Uterus (tissue), 4 donors: ENCODE data around the gene TBX5. TPM values are rescaled to one million over a fixed set of nuclear protein-coding genes. Genes with fewer than 3 reads are reported as not detected.

ENCODE experiments used
- DNase-seq, 2 donors: peaks; one replicate each; pipeline ENCODE4 v3.0.0-alpha.2; 2019 to 2020
- H3K27ac ChIP-seq, 2 donors: fragments of 200-600 bp; sonication (generic); 1 replicate in 1 of 2; 2 replicates in 1 of 2; pipeline ENCODE4 v1.5.1; 2016 to 2018
- H3K27me3 ChIP-seq, 2 donors: fragments of 200-600 bp; sonication (generic); one replicate each; pipeline ENCODE4 v1.5.1; 2018 to 2019; ENCODE audit warnings: control low read depth in 1 of 2
- H3K36me3 ChIP-seq, 2 donors: fragments of 200-600 bp; sonication (generic); one replicate each; pipeline ENCODE4 v1.5.1; 2019; ENCODE audit warnings: control low read depth in 1 of 2
- H3K4me1 ChIP-seq, 2 donors: fragments of 200-600 bp; sonication (generic); one replicate each; pipeline ENCODE4 v1.5.1; 2018 to 2019; ENCODE audit warnings: control low read depth in 1 of 2
- H3K4me3 ChIP-seq, 2 donors: fragments of 200-600 bp; sonication (generic); 1 replicate in 1 of 2; 2 replicates in 1 of 2; pipeline ENCODE4 v1.5.1; 2018 to 2019; ENCODE audit warnings: mild to moderate bottlenecking in 1 of 2
- H3K9me3 ChIP-seq, 2 donors: fragments of 200-600 bp; sonication (generic); one replicate each; pipeline ENCODE4 v1.5.1; 2019; ENCODE audit warnings: control low read depth in 1 of 2
- POLR2A ChIP-seq, 2 donors: fragments of 450-650 bp; IDR thresholded peaks; one replicate each; pipeline ENCODE4 v1.6.1; 2016; ENCODE audit warnings: antibody characterized with exemption in 2 of 2, mild to moderate bottlenecking in 1 of 2, moderate library complexity in 1 of 2
- intact Hi-C: fragments of 100-400 bp; cut with DNase I; formaldehyde crosslinking; loops from one replicate; pipeline ENCODE4 v1.15.1; 2023; ENCODE audit warnings: low total_unique reads
- total RNA-seq, 4 donors: library from RNA; depleted of rRNA in 3 of 4; stranded (reverse); fragments of >200 nt in 3 of 4; gene quantifications; one replicate each; pipeline versions ENCODE4 v1.1.0 to v1.2.4, GENCODE V29; 2014 to 2023
- TF ChIP-seq, protein P1 (sequence below), 4 experiments: fragments of 200-600 bp in 2 of 4; fragments of 450-650 bp in 2 of 4; sonication (generic) in 2 of 4; IDR thresholded peaks; one replicate each; pipeline ENCODE4 v1.5.1; 2016 to 2019; ENCODE audit warnings: antibody characterized with exemption in 4 of 4, mild to moderate bottlenecking in 2 of 4, moderate library complexity in 1 of 4
- donor health status: DM: yes; HTN: yes; CAD: no.

Gene TBX5
- total RNA-seq, 4 donors from 2014 or later: not detected

DNA sequence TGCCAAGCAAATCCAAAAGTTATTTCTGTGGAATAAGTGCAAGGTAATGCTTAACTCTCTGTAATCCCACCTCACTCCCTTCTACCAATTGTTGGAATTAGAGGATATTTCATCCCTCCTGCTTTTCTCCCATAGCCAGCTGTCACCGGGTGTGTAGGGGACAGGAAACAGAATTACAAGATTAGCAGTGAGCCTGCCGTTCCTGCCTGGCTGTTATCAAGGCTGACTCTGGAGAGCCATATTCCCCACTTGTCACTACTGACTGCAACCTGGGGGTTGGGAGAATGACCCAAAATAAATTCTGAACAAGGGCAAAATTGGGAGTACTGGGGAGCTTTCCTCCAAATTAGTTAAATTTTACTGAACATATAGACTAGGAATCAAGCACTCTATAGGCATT lies 24.8 kb downstream of the TBX5 start:
- no peaks in the 10 kb centered on the region for H3K36me3 ChIP-seq
- DNase-seq: no peak

DNA sequence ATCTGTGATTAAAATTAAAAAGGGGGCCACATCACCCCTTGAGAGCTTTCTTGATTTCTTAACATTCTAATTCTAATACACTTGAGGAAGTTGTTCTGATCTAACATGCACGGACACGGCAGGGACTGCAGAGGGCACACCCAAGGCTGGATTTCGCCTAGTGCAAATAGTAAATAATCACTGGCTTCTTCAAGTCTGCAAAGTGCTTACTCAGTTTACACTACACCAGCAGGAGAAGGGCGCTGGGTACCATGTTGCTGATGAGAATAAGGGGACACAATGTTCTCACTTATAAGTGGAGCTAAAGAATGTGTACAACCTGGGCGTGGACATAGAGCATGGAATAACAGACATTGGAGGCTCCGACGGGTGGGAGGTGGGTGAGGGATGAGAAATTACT lies 34.2 kb downstream of the TBX5 start:
- H3K9me3 ChIP-seq: no peaks in the 10 kb centered on the region
- no peaks in the 10 kb centered on the region for H3K27me3 ChIP-seq
- no peaks in the 10 kb centered on the region for H3K36me3 ChIP-seq
- no peaks in the 10 kb centered on the region for H3K4me1 ChIP-seq
- intact Hi-C loops: no loop called here
- H3K4me3 ChIP-seq: no peak overlapping the region
- no peak for DNase-seq
- TF ChIP-seq, protein P1, sequence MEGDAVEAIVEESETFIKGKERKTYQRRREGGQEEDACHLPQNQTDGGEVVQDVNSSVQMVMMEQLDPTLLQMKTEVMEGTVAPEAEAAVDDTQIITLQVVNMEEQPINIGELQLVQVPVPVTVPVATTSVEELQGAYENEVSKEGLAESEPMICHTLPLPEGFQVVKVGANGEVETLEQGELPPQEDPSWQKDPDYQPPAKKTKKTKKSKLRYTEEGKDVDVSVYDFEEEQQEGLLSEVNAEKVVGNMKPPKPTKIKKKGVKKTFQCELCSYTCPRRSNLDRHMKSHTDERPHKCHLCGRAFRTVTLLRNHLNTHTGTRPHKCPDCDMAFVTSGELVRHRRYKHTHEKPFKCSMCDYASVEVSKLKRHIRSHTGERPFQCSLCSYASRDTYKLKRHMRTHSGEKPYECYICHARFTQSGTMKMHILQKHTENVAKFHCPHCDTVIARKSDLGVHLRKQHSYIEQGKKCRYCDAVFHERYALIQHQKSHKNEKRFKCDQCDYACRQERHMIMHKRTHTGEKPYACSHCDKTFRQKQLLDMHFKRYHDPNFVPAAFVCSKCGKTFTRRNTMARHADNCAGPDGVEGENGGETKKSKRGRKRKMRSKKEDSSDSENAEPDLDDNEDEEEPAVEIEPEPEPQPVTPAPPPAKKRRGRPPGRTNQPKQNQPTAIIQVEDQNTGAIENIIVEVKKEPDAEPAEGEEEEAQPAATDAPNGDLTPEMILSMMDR (IDR thresholded peaks at IDR 0.05): no peak
- TF ChIP-seq POLR2A (IDR thresholded peaks at IDR 0.05): no peak
- no peak overlapping the region for H3K27ac ChIP-seq

More for the DNA sequence above, 24.8 kb downstream of the TBX5 start:
- H3K27ac ChIP-seq: no peak overlapping the region
- no peak for TF ChIP-seq POLR2A (IDR thresholded peaks at IDR 0.05)
- TF ChIP-seq, protein P1 (IDR thresholded peaks at IDR 0.05): no peak
- no peak overlapping the region for H3K4me3 ChIP-seq
- intact Hi-C loops: no loop called here
- H3K27me3 ChIP-seq: no peaks in the 10 kb centered on the region
- H3K4me1 ChIP-seq: no peaks in the 10 kb centered on the region
- no peaks in the 10 kb centered on the region for H3K9me3 ChIP-seq

DNA sequence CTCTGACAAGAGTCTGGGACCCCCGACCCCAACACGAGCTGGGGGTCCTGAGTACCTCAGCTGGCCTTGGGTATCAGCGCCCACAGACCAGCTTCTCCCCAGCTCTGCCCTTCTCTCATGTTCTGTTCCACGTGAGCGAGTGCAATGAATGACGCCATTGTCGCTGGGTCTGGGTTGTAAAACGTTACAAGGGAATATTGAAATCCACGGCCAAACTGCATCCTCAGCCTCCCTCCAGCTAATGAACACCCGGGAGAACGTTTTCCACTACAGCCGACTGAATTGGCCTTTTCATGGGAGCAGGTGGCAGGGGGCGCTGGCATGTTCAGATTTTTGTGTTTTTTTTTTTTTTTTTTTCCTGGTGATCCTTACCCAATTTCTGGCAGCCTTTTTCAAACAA lies 34.7 kb downstream of the TBX5 start:
- Histone ChIP-seq H3K27ac (no peak overlapping the region), H3K9me3 (no peaks in the 10 kb centered on the region), H3K4me1 (no peaks in the 10 kb centered on the region), H3K36me3 (no peaks in the 10 kb centered on the region), H3K4me3 (no peak overlapping the region), H3K27me3 (peaks cover 0 to 3% of the 10 kb centered on the region in 2 donors)
- DNase-seq: no peak
- TF ChIP-seq, protein P1 (IDR thresholded peaks at IDR 0.05): no peak
- TF ChIP-seq POLR2A (IDR thresholded peaks at IDR 0.05): no peak
- intact Hi-C loops: no loop called here

DNA sequence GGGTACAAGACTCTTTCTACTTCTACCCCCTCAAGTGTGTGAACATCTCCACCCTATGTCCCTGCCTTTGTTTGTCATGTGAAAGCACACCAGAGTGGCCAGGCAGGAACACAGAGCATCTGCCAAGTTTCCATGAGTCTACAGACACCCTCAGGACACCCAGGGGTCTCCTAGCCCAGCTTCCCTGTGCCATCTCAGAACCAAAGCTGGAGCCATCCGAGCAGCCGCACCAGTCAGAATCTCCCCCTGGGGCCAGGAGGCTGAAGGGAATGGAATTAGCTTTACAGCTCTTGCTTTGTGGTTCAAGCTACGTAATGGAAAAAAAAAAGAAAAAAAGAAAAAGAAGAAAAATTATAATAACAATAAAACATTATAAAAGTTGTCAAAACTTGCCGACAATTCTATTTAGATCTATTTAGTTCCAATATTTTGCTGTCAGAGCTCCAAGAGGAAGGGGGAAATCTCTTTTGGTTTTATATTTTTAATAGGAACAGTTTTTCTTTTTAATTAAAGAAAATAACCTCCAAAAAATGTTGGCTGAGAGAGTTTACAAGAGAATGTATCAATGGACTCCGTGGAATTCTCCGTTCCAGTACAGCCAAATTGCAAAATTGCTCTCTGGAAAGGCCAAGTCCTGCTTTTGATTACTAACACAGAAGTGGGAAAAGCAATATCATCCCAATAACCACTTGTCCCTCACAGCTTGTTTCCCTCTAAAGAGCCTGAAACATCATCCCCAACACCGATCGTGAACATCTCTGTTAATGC lies 37.1 kb downstream of the TBX5 start:
- H3K9me3 ChIP-seq: no peaks in the 10 kb centered on the region
- H3K27me3 ChIP-seq: peaks cover 0 to 7% of the 10 kb centered on the region in 2 donors
- no peak overlapping the region for H3K27ac ChIP-seq
- no peak for DNase-seq
- no peak overlapping the region for H3K4me3 ChIP-seq
- H3K36me3 ChIP-seq: no peaks in the 10 kb centered on the region
- intact Hi-C loops: no loop called here
- no peaks in the 10 kb centered on the region for H3K4me1 ChIP-seq
- TF ChIP-seq, protein P1 (IDR thresholded peaks at IDR 0.05): no peak
- no peak for TF ChIP-seq POLR2A (IDR thresholded peaks at IDR 0.05)

DNA sequence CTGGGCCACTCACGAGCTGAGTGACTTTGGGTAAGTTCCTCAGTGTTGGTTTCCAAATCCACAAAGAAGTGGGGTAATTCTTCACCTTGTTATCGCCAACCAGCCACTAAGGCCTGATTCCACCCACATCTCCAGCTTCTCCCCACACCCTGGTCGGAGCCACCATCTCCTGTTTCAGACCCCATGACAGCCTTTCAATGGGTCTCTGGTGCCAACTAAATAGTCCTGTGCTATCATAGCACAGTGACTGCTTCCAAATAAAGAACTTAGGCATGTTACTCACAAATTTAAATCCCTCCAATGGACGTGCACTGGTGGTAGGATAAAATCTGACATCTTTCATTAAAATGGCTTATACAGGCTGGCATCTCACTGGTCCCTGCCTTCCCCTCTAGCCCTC lies 44.0 kb downstream of the TBX5 start:
- no peaks in the 10 kb centered on the region for H3K36me3 ChIP-seq
- intact Hi-C loops: no loop called here
- H3K4me1 ChIP-seq: no peaks in the 10 kb centered on the region
- DNase-seq: no peak
- H3K27me3 ChIP-seq: peaks cover 0 to 7% of the 10 kb centered on the region in 2 donors
- no peaks in the 10 kb centered on the region for H3K9me3 ChIP-seq
- no peak overlapping the region for H3K4me3 ChIP-seq
- no peak for TF ChIP-seq POLR2A (IDR thresholded peaks at IDR 0.05)
- TF ChIP-seq, protein P1 (IDR thresholded peaks at IDR 0.05): no peak
- no peak overlapping the region for H3K27ac ChIP-seq
